ENCODE measurements around the gene APBB2. TPM values are rescaled to one million over a fixed set of nuclear protein-coding genes. Genes with fewer than 3 reads are reported as not detected.

Gene APBB2
- total and polyA plus RNA-seq, 10 of the 15 experiments (the other 5 are each of a cell fraction or from before 2014, with no cell fraction given) = 2.7 to 24.6 (median 19.0) TPM

- WGBS (ENCODE audit: insufficient coverage, insufficient replicate concordance, low lambda C conversion rate, missing lambda C conversion rate) = 51% methylated on average over 6 of the region's 6 CpGs
- Histone ChIP-seq H3K36me3 (ENCODE audit: control insufficient read depth in 2 of 2, insufficient read depth in 2 of 2, low read length in 1 of 2) (no peaks in the 10 kb centered on the region), H3K79me2 (ENCODE audit: control insufficient read depth, insufficient read depth, low read length) (no peaks in the 10 kb centered on the region), H3K9ac (ENCODE audit: control insufficient read depth, insufficient read depth, low read length) (no peak overlapping the region), H3K4me1 (ENCODE audit: control insufficient read depth, insufficient read depth, low read length) (peaks cover 15% of the 10 kb centered on the region), H3K9me3 (replicated peaks; ENCODE audit: control insufficient read depth, insufficient read depth, low read length) (no peaks in the 10 kb centered on the region), H3K27ac (ENCODE audit: control insufficient read depth, insufficient read depth) (no peak overlapping the region), H2AFZ (ENCODE audit: control insufficient read depth, low read depth, low read length) (no peak overlapping the region), H3K4me3 (no peak overlapping the region), H4K20me1 (ENCODE audit: control insufficient read depth, insufficient read depth) (no peaks in the 10 kb centered on the region), H3K4me2 (ENCODE audit: control insufficient read depth, insufficient read depth) (no peak overlapping the region), H3K27me3 (replicated peaks in 1 of 2; ENCODE audit: control insufficient read depth in 2 of 2, insufficient read depth in 2 of 2, low read length in 1 of 2) (no peaks in the 10 kb centered on the region)
- intact Hi-C loops (cut with micrococcal nuclease; ENCODE audit: unreplicated experiment) = loop anchor here (5.0 kb wide), 1 partner anchor 53 kb away; no protein-coding TSS in a partner anchor
- no peak for ATAC-seq
- in situ Hi-C loops (cut with MboI) = loop anchor here (5.0 kb wide), 1 partner anchor 112 kb away; no protein-coding TSS in a partner anchor
- RAD21 ChIA-PET (ENCODE audit: unreplicated experiment) = interaction anchor here (3.7 kb wide), 1 partner anchor 107 kb away, joined by 15 read pairs; no protein-coding TSS in a partner anchor
- SMC1A ChIA-PET (ENCODE audit: uncharacterized antibody, unreplicated experiment) = interaction anchor here (1.0 to 9.4 kb wide), 2 partner anchors 108 to 519 kb away, joined by 3 to 133 read pairs; no protein-coding TSS in a partner anchor
- FAIRE-seq = no peak
- DNase-seq (ENCODE audit: low read depth, low spot score) = no peak
- TF ChIP-seq DPF2 (IDR thresholded peaks at IDR 0.05) (no peak), ESRRA (IDR thresholded peaks at IDR 0.05; ENCODE audit: low read length) (no peak), ZBTB4 (CRISPR knock-in tag; IDR thresholded peaks at IDR 0.05) (no peak), ZZZ3 (IDR thresholded peaks at IDR 0.05; ENCODE audit: control insufficient read depth, insufficient read length, low read depth) (no peak), RAD21 (IDR thresholded peaks at IDR 0.05; ENCODE audit: insufficient read depth, low read depth, low read length) (no peak), PML (IDR thresholded peaks at IDR 0.05; ENCODE audit: low read length) (no peak), KAT2A (conservative IDR thresholded peaks at IDR 0.05; ENCODE audit: control insufficient read depth, low read depth, low read length) (no peak), TCF7 (IDR thresholded peaks at IDR 0.05; ENCODE audit: borderline replicate concordance) (no peak), CHD1 (IDR thresholded peaks at IDR 0.05; ENCODE audit: low read depth, low read length) (no peak), IKZF1 (conservative IDR thresholded peaks at IDR 0.05) (no peak), ZBTB11 (CRISPR knock-in tag; IDR thresholded peaks at IDR 0.05) (no peak)
- POLR2A ChIA-PET = no interaction called here
- CTCF ChIA-PET = interaction anchor here (0.8 to 11.5 kb wide), 11 partner anchors 12 to 519 kb away, joined by 3 to 224 read pairs (median 5); no protein-coding TSS in a partner anchor
- no TSS peak for BruUV-seq (replicated peaks)
Measured at GRCh38 chr4:40844261-40844660, 370.1 kb downstream of the APBB2 start.
